ENCODE data around the gene RBMY1A1.
"Not testable (repeated sequence)": the region's sequence is repeated elsewhere in the genome, so short reads cannot be mapped to it uniquely, and the experiment has no call there.

DNA sequence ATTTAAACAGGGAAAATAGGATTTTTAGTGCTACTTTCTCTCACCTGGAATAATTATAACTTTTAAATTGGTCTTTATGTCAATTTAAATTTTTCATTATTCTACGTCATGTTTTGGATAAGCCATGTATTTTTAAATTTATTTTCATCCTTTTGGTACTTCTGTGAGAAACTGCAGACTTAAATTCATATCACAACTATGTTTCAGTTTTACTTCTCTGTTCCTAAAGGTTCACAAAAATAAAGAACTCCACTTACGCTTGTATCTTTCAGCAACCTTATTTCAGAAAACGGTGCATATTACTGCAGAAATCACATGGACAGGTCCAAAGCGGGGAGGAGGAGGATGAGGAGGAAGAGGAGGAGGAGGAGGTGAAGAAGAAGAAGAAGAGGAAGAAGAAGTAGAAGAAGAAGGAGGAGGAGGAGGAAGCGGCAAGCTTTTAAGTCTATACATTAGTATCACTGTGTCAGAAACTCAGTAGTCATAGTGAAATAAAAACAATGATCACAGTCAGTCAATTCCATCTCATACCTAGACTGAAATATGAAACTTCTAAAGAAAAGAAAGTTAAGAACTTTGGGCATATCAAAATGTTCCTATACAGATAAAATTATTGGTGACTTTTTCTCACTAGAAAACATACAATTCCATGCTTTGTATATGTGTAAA, 24.8 kb downstream of the RBMY1A1 start:
- TF ChIP-seq, protein P1, sequence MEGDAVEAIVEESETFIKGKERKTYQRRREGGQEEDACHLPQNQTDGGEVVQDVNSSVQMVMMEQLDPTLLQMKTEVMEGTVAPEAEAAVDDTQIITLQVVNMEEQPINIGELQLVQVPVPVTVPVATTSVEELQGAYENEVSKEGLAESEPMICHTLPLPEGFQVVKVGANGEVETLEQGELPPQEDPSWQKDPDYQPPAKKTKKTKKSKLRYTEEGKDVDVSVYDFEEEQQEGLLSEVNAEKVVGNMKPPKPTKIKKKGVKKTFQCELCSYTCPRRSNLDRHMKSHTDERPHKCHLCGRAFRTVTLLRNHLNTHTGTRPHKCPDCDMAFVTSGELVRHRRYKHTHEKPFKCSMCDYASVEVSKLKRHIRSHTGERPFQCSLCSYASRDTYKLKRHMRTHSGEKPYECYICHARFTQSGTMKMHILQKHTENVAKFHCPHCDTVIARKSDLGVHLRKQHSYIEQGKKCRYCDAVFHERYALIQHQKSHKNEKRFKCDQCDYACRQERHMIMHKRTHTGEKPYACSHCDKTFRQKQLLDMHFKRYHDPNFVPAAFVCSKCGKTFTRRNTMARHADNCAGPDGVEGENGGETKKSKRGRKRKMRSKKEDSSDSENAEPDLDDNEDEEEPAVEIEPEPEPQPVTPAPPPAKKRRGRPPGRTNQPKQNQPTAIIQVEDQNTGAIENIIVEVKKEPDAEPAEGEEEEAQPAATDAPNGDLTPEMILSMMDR (IDR thresholded peaks at IDR 0.05; ENCODE audit: insufficient read depth, low read depth, low read length) = not testable (repeated sequence)
- TF ChIP-seq EZH2 (IDR thresholded peaks at IDR 0.05; ENCODE audit: insufficient read depth, low read length) = not testable (repeated sequence)
